OCI-LY7 (cell line): ENCODE measurements around the gene SRD5A3.

ENCODE experiments used
- EZH2phosphoT487 ChIP-seq: fragments of 200-600 bp; sonication (generic); IDR thresholded peaks from 2 replicates; pipeline ENCODE4 v1.6.1; 2018; ENCODE audit warnings: low read depth, borderline replicate concordance, mild to moderate bottlenecking, mixed run types, antibody characterized with exemption, low read length, moderate library complexity, mixed read lengths
- TF ChIP-seq, protein P1 (sequence below): fragments of 200-600 bp; sonication (generic); conservative IDR thresholded peaks from 2 replicates; pipeline ENCODE4 v1.5.1; 2014; ENCODE audit warnings: mild to moderate bottlenecking, antibody characterized with exemption, low read length, moderate library complexity, mixed read lengths

- TF ChIP-seq, protein P1, sequence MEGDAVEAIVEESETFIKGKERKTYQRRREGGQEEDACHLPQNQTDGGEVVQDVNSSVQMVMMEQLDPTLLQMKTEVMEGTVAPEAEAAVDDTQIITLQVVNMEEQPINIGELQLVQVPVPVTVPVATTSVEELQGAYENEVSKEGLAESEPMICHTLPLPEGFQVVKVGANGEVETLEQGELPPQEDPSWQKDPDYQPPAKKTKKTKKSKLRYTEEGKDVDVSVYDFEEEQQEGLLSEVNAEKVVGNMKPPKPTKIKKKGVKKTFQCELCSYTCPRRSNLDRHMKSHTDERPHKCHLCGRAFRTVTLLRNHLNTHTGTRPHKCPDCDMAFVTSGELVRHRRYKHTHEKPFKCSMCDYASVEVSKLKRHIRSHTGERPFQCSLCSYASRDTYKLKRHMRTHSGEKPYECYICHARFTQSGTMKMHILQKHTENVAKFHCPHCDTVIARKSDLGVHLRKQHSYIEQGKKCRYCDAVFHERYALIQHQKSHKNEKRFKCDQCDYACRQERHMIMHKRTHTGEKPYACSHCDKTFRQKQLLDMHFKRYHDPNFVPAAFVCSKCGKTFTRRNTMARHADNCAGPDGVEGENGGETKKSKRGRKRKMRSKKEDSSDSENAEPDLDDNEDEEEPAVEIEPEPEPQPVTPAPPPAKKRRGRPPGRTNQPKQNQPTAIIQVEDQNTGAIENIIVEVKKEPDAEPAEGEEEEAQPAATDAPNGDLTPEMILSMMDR = no peak
- no peak for TF ChIP-seq EZH2phosphoT487
Measured at GRCh38 chr4:55410431-55410830, 64.4 kb downstream of the SRD5A3 start.
